Nephron (organoid): ENCODE data around the gene ADO.
A peak's percentile ranks its signal among the peaks of the same experiment; 100 is the strongest.

ENCODE experiments used
- H3K27ac Mint-ChIP-seq, 3 experiments: 2 replicates each; pipeline ENCODE4 v1.8.0; 2020; ENCODE audit warnings: mixed read lengths in 3 of 3, mild to moderate bottlenecking in 2 of 3, moderate library complexity in 1 of 3
- H3K27me3 Mint-ChIP-seq: 2 replicates; pipeline ENCODE4 v1.8.0; 2021; ENCODE audit warnings: low read depth, mild to moderate bottlenecking, moderate library complexity, mixed read lengths
- H3K36me3 Mint-ChIP-seq: 2 replicates; pipeline ENCODE4 v1.8.0; 2020; ENCODE audit warnings: low read depth, mixed read lengths
- H3K4me1 Mint-ChIP-seq: 2 replicates; pipeline ENCODE4 v1.8.0; 2020; ENCODE audit warnings: mixed read lengths
- H3K4me3 Mint-ChIP-seq, 3 experiments: 2 replicates each; pipeline ENCODE4 v1.8.0; 2020; ENCODE audit warnings: mild to moderate bottlenecking in 3 of 3, mixed read lengths in 3 of 3, moderate library complexity in 2 of 3
- H3K9me3 Mint-ChIP-seq: 2 replicates; pipeline ENCODE4 v1.8.0; 2020; ENCODE audit warnings: mixed read lengths
- CTCF ChIP-seq, 3 experiments: fragments of 200-600 bp; sonication (generic); IDR thresholded peaks; one replicate each; pipeline ENCODE4 v1.5.0; 2021; ENCODE audit warnings: antibody characterized with exemption in 3 of 3; ENCODE audit not compliant: unreplicated experiment in 3 of 3

Gene ADO

GRCh38 chr10:62817766-62818425, 13.4 kb downstream of the ADO start:
- Mint-ChIP-seq H3K27me3 (peaks cover 74% of the 10 kb centered on the region), H3K36me3 (peaks cover 4% of the 10 kb centered on the region), H3K27ac (peak overlapping the region in 2 of 3 experiments; percentile 84 to 89), H3K4me3 (peak overlapping the region; percentile 95 to 97 (median 96)), H3K9me3 (no peaks in the 10 kb centered on the region), H3K4me1 (peaks cover 24% of the 10 kb centered on the region)
- TF ChIP-seq CTCF (IDR thresholded peaks at IDR 0.05; ENCODE audit: unreplicated experiment in 3 of 3): peak; percentile 86 to 91 (median 91)

DNA sequence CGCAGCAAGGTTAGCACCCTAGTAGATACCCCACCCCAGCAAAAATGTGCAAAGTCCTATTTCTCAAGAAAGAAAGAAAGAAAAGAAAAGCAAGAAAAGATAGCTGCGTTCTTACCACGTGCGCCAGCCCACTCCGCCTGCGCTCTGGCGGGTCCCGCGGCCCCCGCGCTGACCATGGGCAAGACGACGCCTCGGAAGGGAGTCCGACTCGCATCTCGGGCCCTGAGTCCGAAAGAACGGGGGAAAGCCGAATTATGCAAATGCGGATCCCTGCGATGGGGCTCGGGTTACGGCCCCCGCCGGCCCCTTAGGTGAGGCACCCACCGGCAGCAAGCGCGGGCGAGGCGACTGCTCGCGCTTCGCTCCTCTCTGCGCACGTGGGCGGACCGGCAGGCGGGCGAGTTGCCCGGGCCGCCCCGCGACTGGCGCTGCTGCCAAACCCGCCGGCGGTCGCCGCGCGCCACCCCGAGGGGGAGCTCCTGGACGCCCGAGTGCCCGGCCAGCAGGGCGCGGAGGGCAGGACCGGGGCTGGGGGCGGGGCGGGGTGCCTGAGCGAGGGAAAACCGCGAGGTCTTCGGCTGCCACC, 14.0 kb downstream of the ADO start:
- TF ChIP-seq CTCF (IDR thresholded peaks at IDR 0.05; ENCODE audit: unreplicated experiment in 3 of 3): no peak
- no peaks in the 10 kb centered on the region for H3K9me3 Mint-ChIP-seq
- no peaks in the 10 kb centered on the region for H3K36me3 Mint-ChIP-seq
- peaks cover 68% of the 10 kb centered on the region for H3K27me3 Mint-ChIP-seq
- H3K4me3 Mint-ChIP-seq: peak overlapping the region; percentile 83 to 97 (median 84)
- H3K27ac Mint-ChIP-seq: no peak overlapping the region
- H3K4me1 Mint-ChIP-seq: peaks cover 24% of the 10 kb centered on the region

DNA sequence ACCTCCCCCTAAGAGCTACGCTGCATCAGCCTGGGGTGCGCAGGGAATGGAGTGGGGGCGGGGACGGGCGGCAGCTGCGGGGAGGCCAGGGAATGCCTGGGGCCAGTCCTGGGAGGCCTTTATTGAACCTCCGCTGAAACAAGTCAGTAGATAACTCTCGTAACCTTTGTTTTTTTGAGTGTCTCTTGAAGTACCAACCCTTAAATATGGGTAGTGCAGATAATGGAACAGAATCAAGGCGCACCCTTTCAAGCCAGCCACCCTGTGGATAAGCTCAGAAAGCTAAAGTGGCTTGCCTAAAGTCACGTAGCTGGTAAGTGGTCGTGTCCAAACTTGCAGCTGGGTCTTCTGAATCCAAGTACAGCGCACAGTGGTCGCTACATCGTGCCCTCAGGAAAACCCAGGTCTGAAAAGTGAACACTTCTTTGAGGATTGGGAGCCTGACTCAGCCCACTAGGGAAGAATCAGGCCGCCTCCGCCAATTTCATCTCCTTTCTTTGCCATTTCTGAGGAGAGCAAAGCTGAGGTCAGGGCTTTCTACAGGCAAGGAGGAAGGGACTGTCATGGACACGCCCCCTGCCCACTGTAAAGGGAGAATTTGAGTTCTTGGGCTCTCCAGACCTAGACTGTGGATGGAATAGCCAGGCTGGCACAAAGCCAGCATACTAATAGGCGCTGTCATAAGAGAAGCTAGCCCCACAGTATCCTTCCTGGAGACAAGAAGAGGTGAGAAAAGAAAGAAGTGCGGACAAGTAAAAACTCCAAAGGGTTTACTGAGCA, 14.8 kb downstream of the ADO start:
- Mint-ChIP-seq H3K27ac (no peak overlapping the region), H3K4me1 (peaks cover 21% of the 10 kb centered on the region), H3K9me3 (no peaks in the 10 kb centered on the region), H3K36me3 (no peaks in the 10 kb centered on the region), H3K27me3 (peaks cover 60% of the 10 kb centered on the region), H3K4me3 (peak overlapping the region; percentile 24 to 69 (median 51))
- no peak for TF ChIP-seq CTCF (IDR thresholded peaks at IDR 0.05; ENCODE audit: unreplicated experiment in 3 of 3)

GRCh38 chr10:62820586-62820985, 16.1 kb downstream of the ADO start:
- Mint-ChIP-seq H3K36me3 (no peaks in the 10 kb centered on the region), H3K4me3 (no peak overlapping the region), H3K9me3 (no peaks in the 10 kb centered on the region), H3K27ac (no peak overlapping the region), H3K27me3 (peaks cover 58% of the 10 kb centered on the region), H3K4me1 (peaks cover 17% of the 10 kb centered on the region)
- no peak for TF ChIP-seq CTCF (IDR thresholded peaks at IDR 0.05; ENCODE audit: unreplicated experiment in 3 of 3)

- TF ChIP-seq CTCF (IDR thresholded peaks at IDR 0.05; ENCODE audit: unreplicated experiment in 3 of 3): no peak
- no peaks in the 10 kb centered on the region for H3K36me3 Mint-ChIP-seq
- H3K27me3 Mint-ChIP-seq: peaks cover 15% of the 10 kb centered on the region
- no peaks in the 10 kb centered on the region for H3K4me1 Mint-ChIP-seq
- H3K9me3 Mint-ChIP-seq: no peaks in the 10 kb centered on the region
- no peak overlapping the region for H3K27ac Mint-ChIP-seq
- no peak overlapping the region for H3K4me3 Mint-ChIP-seq
These were observed 21.8 kb downstream of the ADO start for GRCh38 chr10:62826273-62826672.
